Muscle of back (tissue), 11 donors: ENCODE results near the gene CMC1. TPM values are rescaled to one million over a fixed set of nuclear protein-coding genes. Genes with fewer than 3 reads are reported as not detected.

Experiments
- DNase-seq, 3 donors: peaks; one replicate each; pipeline versions ENCODE4 v3.0.0 to v3.0.0-alpha.2; 2013
- polyA plus RNA-seq, 10 donors: library from polyadenylated mRNA; unstranded; fragments of 120-200 nt; gene quantifications; one replicate each; pipeline ENCODE4 v1.2.1, GENCODE V29; 2013; ENCODE audit not compliant: insufficient read length in 10 of 10

CMC1 gene
- polyA plus RNA-seq, 10 donors, result 20.7 to 24.7 (median 21.6) TPM

DNA sequence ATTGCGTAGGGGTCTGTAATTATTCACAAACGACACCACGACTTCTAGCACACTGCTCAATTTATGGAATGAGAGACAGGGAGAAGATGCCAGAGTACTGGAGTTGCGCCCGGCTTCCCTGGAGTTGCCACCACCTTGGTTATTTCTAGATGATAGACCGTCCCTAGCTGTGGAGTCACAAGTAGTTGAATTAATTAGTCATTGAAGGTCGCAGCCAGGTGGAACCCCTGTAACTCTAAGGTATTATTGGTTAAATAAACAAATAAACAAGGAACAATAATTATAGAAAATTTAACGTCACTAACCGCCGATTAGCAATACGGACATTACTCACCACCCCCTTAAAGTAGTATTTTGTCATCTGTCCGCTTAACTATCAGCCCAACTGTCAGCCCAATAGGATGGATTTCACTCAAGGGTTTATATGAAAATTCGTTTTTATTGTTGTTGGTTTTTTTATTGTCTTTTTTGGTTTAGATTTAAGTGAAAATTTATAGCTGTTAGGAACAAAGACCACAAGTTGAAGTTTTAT is 108.1 kb downstream of the CMC1 start:
- DNase-seq, result peak in 1 of 3 donors; percentile 9

Other genes with a start within 250 kb of the CMC1 start
- gene ZCWPW2, start 107.1 kb downstream of the CMC1 start, polyA plus RNA-seq, result 1 to 10 TPM; 1.4 to 2.6 (median 2.1) TPM
- gene AZI2, start 107.2 kb downstream of the CMC1 start, polyA plus RNA-seq, result 10 to 100 TPM; 58.1 to 95.1 (median 73.3) TPM